HepG2 (cell line): Measurements from ENCODE around the gene PARN. TPM values are rescaled to one million over a fixed set of nuclear protein-coding genes. Genes with fewer than 3 reads are reported as not detected.
A peak's percentile ranks its signal among the peaks of the same experiment; 100 is the strongest.

Experiments used
- ATAC-seq: fragments of 200-7000 bp; cut with Tn5 transposase; 3 replicates; pipeline ENCODE4 v1.9.1; 2020; ENCODE audit warnings: mild to moderate bottlenecking, moderate library complexity
- BruUV-seq: library from RNA; stranded (reverse); fragments of 400-500 nt; replicated peaks from 2 replicates; lab custom pipeline; 2021; lab: Mats Ljungman, UMichigan
- CTCF ChIA-PET: fragments of 300-600 bp; formaldehyde crosslinking; extraction: SDS; loops from one replicate; lab custom pipeline; 2021; ENCODE audit warnings: low total read pairs, inconsistent platforms, low intra/inter-chr PET ratio; lab: Yijun Ruan, JAX
- POLR2A ChIA-PET: fragments of 350-600 bp; sonication (Branson Sonifier 250); formaldehyde crosslinking; loops from one replicate; lab custom pipeline; 2020; ENCODE audit warnings: antibody characterized with exemption, inconsistent platforms; lab: Yijun Ruan, JAX
- DNase-seq: peaks from one replicate; pipeline ENCODE4 v3.0.0-alpha.2; 2015; ENCODE audit warnings: low spot score
- FAIRE-seq: peaks from 3 replicates; lab custom pipeline; 2011; peaks lifted over from hg19 to GRCh38; lab: Jason Lieb, UNC
- H2AFZ ChIP-seq: one replicate; pipeline ENCODE4 v1.6.1; 2011; ENCODE audit warnings: low read length, inconsistent platforms
- H3K27ac ChIP-seq: fragments of 300-600 bp; 3 replicates; pipeline ENCODE4 v1.8.0; 2011; ENCODE audit warnings: mixed run types, mild to moderate bottlenecking, mixed read lengths, low read length, inconsistent platforms; ENCODE audit not compliant: insufficient read depth; ENCODE audit errors: extremely low read length
- H3K27me3 ChIP-seq, 2 experiments: fragments of 200-600 bp in 1 of 2; 2 replicates in 1 of 2; 3 replicates in 1 of 2; pipeline versions ENCODE4 v1.6.0 to v1.8.0; 2011; ENCODE audit warnings: low read length in 2 of 2, mild to moderate bottlenecking in 2 of 2, moderate library complexity in 2 of 2, inconsistent platforms in 1 of 2; ENCODE audit not compliant: insufficient read depth in 2 of 2, control insufficient read depth in 1 of 2
- H3K36me3 ChIP-seq, 2 experiments: fragments of 200-600 bp in 1 of 2; replicated peaks in 1 of 2; 2 replicates in 1 of 2; 3 replicates in 1 of 2; pipeline versions ENCODE4 v1.5.1 to v1.8.0; 2011; ENCODE audit warnings: low read length in 2 of 2, inconsistent platforms in 1 of 2; ENCODE audit not compliant: insufficient read depth in 2 of 2, control insufficient read depth in 1 of 2
- H3K4me1 ChIP-seq: 2 replicates; pipeline ENCODE4 v1.5.1; 2012; ENCODE audit warnings: low read length, inconsistent platforms; ENCODE audit not compliant: insufficient read depth
- H3K4me2 ChIP-seq: 2 replicates; pipeline ENCODE4 v1.6.0; 2011; ENCODE audit warnings: low read depth, low read length, inconsistent platforms
- H3K4me3 ChIP-seq, 3 experiments: fragments of 200-600 bp in 1 of 3; sonication (generic), shearing (Covaris generic) in 1 of 3; replicated peaks in 1 of 3; 2 replicates each; pipeline ENCODE4 v1.5.1; 2011 to 2016; ENCODE audit warnings: low read length in 3 of 3, inconsistent platforms in 2 of 3, low read depth in 2 of 3, mild to moderate bottlenecking in 2 of 3, control low read depth in 1 of 3, mixed read lengths in 1 of 3; ENCODE audit not compliant: insufficient read depth in 1 of 3
- H3K79me2 ChIP-seq: one replicate; pipeline ENCODE4 v1.6.1; 2011; ENCODE audit warnings: low read length, inconsistent platforms; ENCODE audit not compliant: insufficient read depth
- H3K9ac ChIP-seq: 2 replicates; pipeline ENCODE4 v1.6.0; 2011; ENCODE audit warnings: mild to moderate bottlenecking, low read depth, low read length, inconsistent platforms; ENCODE audit not compliant: insufficient read depth
- H3K9me3 ChIP-seq: 2 replicates; pipeline ENCODE4 v1.5.1; 2012; ENCODE audit warnings: mild to moderate bottlenecking, low read length
- H4K20me1 ChIP-seq: 2 replicates; pipeline ENCODE4 v1.6.0; 2011; ENCODE audit warnings: inconsistent platforms, mild to moderate bottlenecking, low read length, moderate library complexity; ENCODE audit not compliant: insufficient read depth
- BORCS8-MEF2B ChIP-seq: sonication (generic); formaldehyde crosslinking; IDR thresholded peaks from 2 replicates; pipeline ENCODE4 v1.8.0; 2022; ENCODE audit warnings: mild to moderate bottlenecking, missing genetic modification reagents
- JUND ChIP-seq: sonication (generic); formaldehyde crosslinking; IDR thresholded peaks from 2 replicates; pipeline ENCODE4 v1.8.0; 2022; ENCODE audit warnings: mild to moderate bottlenecking, missing genetic modification reagents
- PRMT3 ChIP-seq: sonication (generic); formaldehyde crosslinking; IDR thresholded peaks from 2 replicates; pipeline ENCODE4 v1.8.1; 2022; ENCODE audit warnings: low read depth, mild to moderate bottlenecking, moderate library complexity, missing genetic modification reagents, borderline replicate concordance
- SP4 ChIP-seq: sonication (generic); formaldehyde crosslinking; IDR thresholded peaks from 2 replicates; pipeline ENCODE4 v1.8.1; 2023; ENCODE audit warnings: mild to moderate bottlenecking, missing genetic modification reagents
- SPEN ChIP-seq: sonication (generic); formaldehyde crosslinking; IDR thresholded peaks from 2 replicates; pipeline ENCODE4 v1.5.1; 2020; ENCODE audit warnings: low read depth, mild to moderate bottlenecking, missing genetic modification reagents
- TRIM22 ChIP-seq: fragments of 450-650 bp; IDR thresholded peaks from 2 replicates; pipeline ENCODE4 v1.6.1; 2017
- ZNF501 ChIP-seq: sonication (generic); formaldehyde crosslinking; IDR thresholded peaks from 2 replicates; pipeline ENCODE4 v1.5.1; 2020; ENCODE audit warnings: mild to moderate bottlenecking, moderate library complexity, missing genetic modification reagents
- ZNF547 ChIP-seq: sonication (generic); formaldehyde crosslinking; IDR thresholded peaks from 2 replicates; pipeline ENCODE4 v1.5.1; 2020; ENCODE audit warnings: mild to moderate bottlenecking, missing genetic modification reagents
- WGBS: methylation state at CpG from one replicate; pipeline ENCODE4 v1.1.6; 2017; ENCODE audit warnings: low lambda C conversion rate; 5-methylcytosine and 5-hydroxymethylcytosine counted together
- in situ Hi-C: cut with HindIII; loops from 2 replicates; pipeline ENCODE4 v1.10.0; 2017; ENCODE audit warnings: low pct_unique_long_range_greater_than_20kb; ENCODE audit not compliant: extremely low pct_ligation_motif_present
- intact Hi-C: fragments of 100-400 bp; cut with micrococcal nuclease; formaldehyde crosslinking; loops from one replicate; pipeline ENCODE4 v1.10.0; 2022; ENCODE audit not compliant: unreplicated experiment
- polyA plus RNA-seq, 8 experiments: library from polyadenylated mRNA; depleted of rRNA in 3 of 8; stranded (reverse) in 7 of 8; unstranded in 1 of 8; fragments of >200 nt; fragmentation: Illumina TruSeq in 4 of 8; extraction: Trizol in 4 of 8; gene quantifications; 2 replicates each; pipeline versions ENCODE4 v1.2.1 to v1.2.3, GENCODE V29; 2011 to 2016; ENCODE audit warnings: low read depth in 4 of 8, missing spikeins in 1 of 8, mixed read lengths in 1 of 8; ENCODE audit not compliant: insufficient read depth in 1 of 8
- total RNA-seq, 5 experiments: library from RNA; depleted of rRNA; stranded (reverse); fragments of >200 nt; fragmentation: Illumina TruSeq; extraction: Trizol; gene quantifications; 2 replicates each; pipeline ENCODE4 v1.2.3, GENCODE V29; 2016; ENCODE audit warnings: low read depth in 1 of 5

PARN gene
- total and polyA plus RNA-seq, 2 of the 13 experiments (the other 11 are each of a cell fraction or from before 2014, with no cell fraction given) = 13.3 to 47.6 TPM

- no peak overlapping the region for H3K9ac ChIP-seq
- no TSS peak for BruUV-seq
- DNase-seq (no peak), ATAC-seq (no peak), FAIRE-seq (no peak)
- no peak overlapping the region for H3K4me3 ChIP-seq
- CTCF ChIA-PET = no interaction called here
- H3K27me3 ChIP-seq = no peaks in the 10 kb centered on the region
- WGBS = 95% methylated on average over 12 of the region's 12 CpGs
- H3K27ac ChIP-seq = peak overlapping the region; percentile 21
- no peak for TF ChIP-seq JUND (CRISPR knock-in tag)
- TF ChIP-seq SPEN = 0 out of 2 replicates have a peak, but pooled peaks have one; percentile 18
- TF ChIP-seq TRIM22 = no peak
- peak; percentile 14; the same call in 1 of the 2 replicates for TF ChIP-seq BORCS8-MEF2B (CRISPR knock-in tag)
- TF ChIP-seq ZNF547 (CRISPR knock-in tag) = no peak
- TF ChIP-seq ZNF501 = no peak
- 0 out of 2 replicates have a peak, but pooled peaks have one; percentile 26 for TF ChIP-seq SP4
- TF ChIP-seq PRMT3 = no peak
- peaks cover 2% of the 10 kb centered on the region for H3K79me2 ChIP-seq
- intact Hi-C loops = no loop called here
- H3K9me3 ChIP-seq = no peaks in the 10 kb centered on the region
- H3K4me2 ChIP-seq = no peak overlapping the region
- in situ Hi-C loops = no loop called here
- H4K20me1 ChIP-seq = no peaks in the 10 kb centered on the region
- POLR2A ChIA-PET = no interaction called here
- H3K4me1 ChIP-seq = peaks cover 86% of the 10 kb centered on the region
- H2AFZ ChIP-seq = no peak overlapping the region
- peaks cover 0 to 4% of the 10 kb centered on the region in 2 experiments; a peak in 1 of 5 replicates for H3K36me3 ChIP-seq
Measured at GRCh38 chr16:14494396-14494966, 135.6 kb downstream of the PARN start.
